HepG2 (cell line): ENCODE data around the gene YIPF3. TPM values are rescaled to one million over a fixed set of nuclear protein-coding genes. Genes with fewer than 3 reads are reported as not detected.

Experiments
- CBFB ChIP-seq: sonication (generic); formaldehyde crosslinking; IDR thresholded peaks from 2 replicates; pipeline ENCODE4 v1.4.0; 2020; ENCODE audit warnings: missing genetic modification reagents
- CBX5 ChIP-seq: sonication (generic); formaldehyde crosslinking; IDR thresholded peaks from 2 replicates; pipeline ENCODE4 v1.4.0; 2020; ENCODE audit warnings: missing genetic modification reagents, borderline replicate concordance
- CTCF ChIP-seq: sonication (generic); formaldehyde crosslinking; IDR thresholded peaks from 2 replicates; pipeline ENCODE4 v1.5.0; 2020; ENCODE audit warnings: mild to moderate bottlenecking, missing genetic modification reagents, moderate library complexity
- ERF ChIP-seq: IDR thresholded peaks from 2 replicates; pipeline ENCODE4 v1.6.1; 2018; ENCODE audit warnings: missing biosample characterization, missing genetic modification reagents
- HNF4G ChIP-seq, 2 experiments: sonication (generic) in 1 of 2; formaldehyde crosslinking in 1 of 2; IDR thresholded peaks; 2 replicates each; pipeline versions ENCODE4 v1.4.0 to v1.6.1; 2011 to 2020; ENCODE audit warnings: borderline replicate concordance in 2 of 2, low read depth in 2 of 2, mild to moderate bottlenecking in 2 of 2, low read length in 1 of 2, missing genetic modification reagents in 1 of 2, moderate library complexity in 1 of 2
- KDM2A ChIP-seq: sonication (generic); formaldehyde crosslinking; IDR thresholded peaks from 2 replicates; pipeline ENCODE4 v1.4.0; 2020; ENCODE audit warnings: low read depth, missing genetic modification reagents, borderline replicate concordance
- MLX ChIP-seq: IDR thresholded peaks from 2 replicates; pipeline ENCODE4 v1.6.1; 2016
- NCOA1 ChIP-seq: sonication (generic); formaldehyde crosslinking; IDR thresholded peaks from 2 replicates; pipeline ENCODE4 v1.9.0; 2021; ENCODE audit warnings: missing genetic modification reagents
- NCOR1 ChIP-seq: fragments of 200-600 bp; sonication (generic); IDR thresholded peaks from 2 replicates; pipeline ENCODE4 v1.7.0; 2017; ENCODE audit warnings: antibody characterized with exemption, low read length, borderline replicate concordance
- NFKB2 ChIP-seq: sonication (generic); formaldehyde crosslinking; IDR thresholded peaks from 2 replicates; pipeline ENCODE4 v1.4.0; 2020; ENCODE audit warnings: missing genetic modification reagents, borderline replicate concordance
- PLSCR1 ChIP-seq: sonication (generic); formaldehyde crosslinking; IDR thresholded peaks from 2 replicates; pipeline ENCODE4 v1.5.0; 2020; ENCODE audit warnings: missing genetic modification reagents, mild to moderate bottlenecking, borderline replicate concordance
- RXRA ChIP-seq: sonication (generic); formaldehyde crosslinking; IDR thresholded peaks from 2 replicates; pipeline ENCODE4 v1.5.1; 2020; ENCODE audit warnings: missing genetic modification reagents
- TEAD3 ChIP-seq: optimal IDR thresholded peaks from 2 replicates; pipeline ENCODE3; 2016; ENCODE audit warnings: borderline replicate concordance
- THAP7 ChIP-seq: sonication (generic); formaldehyde crosslinking; IDR thresholded peaks from 2 replicates; pipeline ENCODE4 v1.8.1; 2023; ENCODE audit warnings: mild to moderate bottlenecking, missing genetic modification reagents
- ZBTB3 ChIP-seq: sonication (generic); formaldehyde crosslinking; IDR thresholded peaks from 2 replicates; pipeline ENCODE4 v1.4.0; 2020; ENCODE audit warnings: low read depth, mild to moderate bottlenecking, moderate library complexity, missing genetic modification reagents, borderline replicate concordance
- ZBTB39 ChIP-seq: sonication (generic); formaldehyde crosslinking; IDR thresholded peaks from 2 replicates; pipeline ENCODE4 v1.5.0; 2020; ENCODE audit warnings: missing genetic modification reagents
- ZNF232 ChIP-seq: sonication (generic); formaldehyde crosslinking; IDR thresholded peaks from 2 replicates; pipeline ENCODE4 v1.4.0; 2020; ENCODE audit warnings: missing genetic modification reagents, borderline replicate concordance
- ZNF280B ChIP-seq: sonication (generic); formaldehyde crosslinking; IDR thresholded peaks from 2 replicates; pipeline ENCODE4 v1.5.0; 2020; ENCODE audit warnings: missing genetic modification reagents, mild to moderate bottlenecking, borderline replicate concordance
- ZNF674 ChIP-seq: sonication (generic); formaldehyde crosslinking; IDR thresholded peaks from 2 replicates; pipeline ENCODE4 v1.5.0; 2020; ENCODE audit warnings: low read depth, mild to moderate bottlenecking, missing genetic modification reagents
- polyA plus RNA-seq, 8 experiments: library from polyadenylated mRNA; depleted of rRNA in 3 of 8; stranded (reverse) in 7 of 8; unstranded in 1 of 8; fragments of >200 nt; fragmentation: Illumina TruSeq in 4 of 8; extraction: Trizol in 4 of 8; gene quantifications; 2 replicates each; pipeline versions ENCODE4 v1.2.1 to v1.2.3, GENCODE V29; 2011 to 2016; ENCODE audit warnings: low read depth in 4 of 8, missing spikeins in 1 of 8, mixed read lengths in 1 of 8; ENCODE audit not compliant: insufficient read depth in 1 of 8
- total RNA-seq, 5 experiments: library from RNA; depleted of rRNA; stranded (reverse); fragments of >200 nt; fragmentation: Illumina TruSeq; extraction: Trizol; gene quantifications; 2 replicates each; pipeline ENCODE4 v1.2.3, GENCODE V29; 2016; ENCODE audit warnings: low read depth in 1 of 5

The YIPF3 gene
- total and polyA plus RNA-seq, 2 of the 13 experiments (the other 11 are each of a cell fraction or from before 2014, with no cell fraction given): 107 to 206 TPM

- peak; percentile 39 for TF ChIP-seq CTCF
- TF ChIP-seq CBX5 (CRISPR knock-in tag): peak; percentile 17; the same call in 1 of the 2 replicates
- TF ChIP-seq ZNF232 (CRISPR knock-in tag): no peak
- 0 out of 2 replicates have a peak, but pooled peaks have one; percentile 31 for TF ChIP-seq ZBTB39 (CRISPR knock-in tag)
- no peak for TF ChIP-seq MLX (CRISPR knock-in tag)
- peak; percentile 32 for TF ChIP-seq TEAD3 (CRISPR knock-in tag)
- no peak for TF ChIP-seq NCOR1
- TF ChIP-seq PLSCR1 (CRISPR knock-in tag): no peak
- 0 out of 2 replicates have a peak, but pooled peaks have one; percentile 43 for TF ChIP-seq THAP7
- 0 out of 2 replicates have a peak, but pooled peaks have one; percentile 75 for TF ChIP-seq NCOA1 (CRISPR knock-in tag)
- peak; percentile 53 for TF ChIP-seq HNF4G (IDR thresholded peaks at IDR 0.05; ENCODE audit: borderline replicate concordance, low read depth, low read length)
- 0 out of 2 replicates have a peak, but pooled peaks have one; percentile 54 for TF ChIP-seq HNF4G (CRISPR knock-in tag; IDR thresholded peaks at IDR 0.05; ENCODE audit: borderline replicate concordance, low read depth)
- TF ChIP-seq KDM2A (CRISPR knock-in tag): peak; percentile 32; the same call in 1 of the 2 replicates
- TF ChIP-seq NFKB2 (CRISPR knock-in tag): peak; percentile 69; the same call in 1 of the 2 replicates
- peak; percentile 29; the same call in 1 of the 2 replicates for TF ChIP-seq CBFB
- TF ChIP-seq ZNF674 (CRISPR knock-in tag): no peak
- peak; percentile 59; the same call in 1 of the 2 replicates for TF ChIP-seq RXRA (CRISPR knock-in tag)
- peak; percentile 80; the same call in 1 of the 2 replicates for TF ChIP-seq ZNF280B (CRISPR knock-in tag)
- no peak for TF ChIP-seq ZBTB3 (CRISPR knock-in tag)
- TF ChIP-seq ERF (CRISPR knock-in tag): peak; percentile 37; the same call in 1 of the 2 replicates
Observed at GRCh38 chr6:43509142-43509983, 7.4 kb downstream of the YIPF3 start (continued).
